Measurements from ENCODE around the gene FAS. TPM values are rescaled to one million over a fixed set of nuclear protein-coding genes. Genes with fewer than 3 reads are reported as not detected.

FAS gene
- polyA plus RNA-seq, 3 donors = 27.3 to 28.9 (median 27.9) TPM

- H3K9ac ChIP-seq (ENCODE audit: insufficient read depth, low read length, poor library complexity, severe bottlenecking) = no peak overlapping the region
- Mint-ChIP-seq H3K27ac (no peak overlapping the region), H3K36me3 (peaks cover 70 to 77% of the 10 kb centered on the region in 2 donors), H3K4me1 (no peaks in the 10 kb centered on the region), H3K27me3 (ENCODE audit: low read depth in 3 of 3) (no peaks in the 10 kb centered on the region), H3K9me3 (peaks cover 0 to 16% (median 5%) of the 10 kb centered on the region in 7 donors), H3K4me3 (no peak overlapping the region)
- no peak overlapping the region for H3K4me3 ChIP-seq (replicated peaks in 1 of 3; ENCODE audit: low read depth in 2 of 3, low read length in 3 of 3)
- no peaks in the 10 kb centered on the region for H3K27me3 ChIP-seq (ENCODE audit: control insufficient read depth in 2 of 2, insufficient read depth in 2 of 2, low read length in 2 of 2)
- DNase-seq = no peak
- H3K4me1 ChIP-seq (ENCODE audit: control insufficient read depth in 1 of 2, insufficient read depth in 2 of 2, low read length in 2 of 2) = no peaks in the 10 kb centered on the region
- intact Hi-C loops (cut with micrococcal nuclease) = no loop called here
- peaks cover 13 to 84% of the 10 kb centered on the region in 2 donors for H3K36me3 ChIP-seq (replicated peaks in 1 of 2; ENCODE audit: control insufficient read depth in 1 of 2, insufficient read depth in 2 of 2, low read length in 2 of 2)
- no peaks in the 10 kb centered on the region for H4K20me1 ChIP-seq (ENCODE audit: insufficient read depth, low read length)
- H3K9me3 ChIP-seq (replicated peaks in 1 of 2; ENCODE audit: control insufficient read depth in 1 of 2, insufficient read depth in 1 of 2, low read length in 2 of 2) = peaks cover 6% of the 10 kb centered on the region in 2 donors
- no peak for TF ChIP-seq CTCF (IDR thresholded peaks at IDR 0.05)
- H3K27ac ChIP-seq (ENCODE audit: low read depth in 1 of 2, low read length in 2 of 2) = no peak overlapping the region
- WGBS (ENCODE audit: insufficient coverage) = no CpG with 5 or more reads among the region's 2 CpGs
- H3K79me2 ChIP-seq (ENCODE audit: insufficient read depth, low read length) = no peaks in the 10 kb centered on the region
- no peak overlapping the region for H2AFZ ChIP-seq (ENCODE audit: insufficient read depth, low read depth, low read length, poor library complexity, severe bottlenecking)
- no peak overlapping the region for H3K4me2 ChIP-seq (replicated peaks; ENCODE audit: extremely low read depth, low read length, poor library complexity, severe bottlenecking)
Measured at GRCh38 chr10:89022734-89023133, 32.1 kb downstream of the FAS start.

- DNase-seq = no peak
- H3K36me3 ChIP-seq (replicated peaks in 1 of 2; ENCODE audit: control insufficient read depth in 1 of 2, insufficient read depth in 2 of 2, low read length in 2 of 2) = peaks cover 3 to 57% of the 10 kb centered on the region in 2 donors
- no CpG with 5 or more reads among the region's 1 CpG for WGBS (ENCODE audit: insufficient coverage)
- Mint-ChIP-seq H3K27me3 (ENCODE audit: low read depth in 3 of 3) (no peaks in the 10 kb centered on the region), H3K36me3 (peaks cover 49 to 54% of the 10 kb centered on the region in 2 donors), H3K9me3 (peaks cover 0 to 2% (median 0%) of the 10 kb centered on the region in 7 donors), H3K4me1 (peaks cover 9% of the 10 kb centered on the region), H3K27ac (no peak overlapping the region), H3K4me3 (no peak overlapping the region)
- no peak overlapping the region for H3K9ac ChIP-seq (ENCODE audit: insufficient read depth, low read length, poor library complexity, severe bottlenecking)
- H3K27ac ChIP-seq (ENCODE audit: low read depth in 1 of 2, low read length in 2 of 2) = no peak overlapping the region
- TF ChIP-seq CTCF (IDR thresholded peaks at IDR 0.05) = no peak
- H3K79me2 ChIP-seq (ENCODE audit: insufficient read depth, low read length) = no peaks in the 10 kb centered on the region
- no peak overlapping the region for H3K4me2 ChIP-seq (replicated peaks; ENCODE audit: extremely low read depth, low read length, poor library complexity, severe bottlenecking)
- H3K27me3 ChIP-seq (ENCODE audit: control insufficient read depth in 2 of 2, insufficient read depth in 2 of 2, low read length in 2 of 2) = peaks cover 0 to 2% of the 10 kb centered on the region in 2 donors
- H3K9me3 ChIP-seq (replicated peaks in 1 of 2; ENCODE audit: control insufficient read depth in 1 of 2, insufficient read depth in 1 of 2, low read length in 2 of 2) = no peaks in the 10 kb centered on the region
- intact Hi-C loops (cut with micrococcal nuclease) = no loop called here
- no peak overlapping the region for H3K4me3 ChIP-seq (replicated peaks in 1 of 3; ENCODE audit: low read depth in 2 of 3, low read length in 3 of 3)
- no peaks in the 10 kb centered on the region for H4K20me1 ChIP-seq (ENCODE audit: insufficient read depth, low read length)
- peaks cover 8 to 9% of the 10 kb centered on the region in 2 donors for H3K4me1 ChIP-seq (ENCODE audit: control insufficient read depth in 1 of 2, insufficient read depth in 2 of 2, low read length in 2 of 2)
- no peak overlapping the region for H2AFZ ChIP-seq (ENCODE audit: insufficient read depth, low read depth, low read length, poor library complexity, severe bottlenecking)
Measured at GRCh38 chr10:89025453-89025852, 34.9 kb downstream of the FAS start.
